ENCODE measurements around the gene CMTR1.

CMTR1 gene

DNA sequence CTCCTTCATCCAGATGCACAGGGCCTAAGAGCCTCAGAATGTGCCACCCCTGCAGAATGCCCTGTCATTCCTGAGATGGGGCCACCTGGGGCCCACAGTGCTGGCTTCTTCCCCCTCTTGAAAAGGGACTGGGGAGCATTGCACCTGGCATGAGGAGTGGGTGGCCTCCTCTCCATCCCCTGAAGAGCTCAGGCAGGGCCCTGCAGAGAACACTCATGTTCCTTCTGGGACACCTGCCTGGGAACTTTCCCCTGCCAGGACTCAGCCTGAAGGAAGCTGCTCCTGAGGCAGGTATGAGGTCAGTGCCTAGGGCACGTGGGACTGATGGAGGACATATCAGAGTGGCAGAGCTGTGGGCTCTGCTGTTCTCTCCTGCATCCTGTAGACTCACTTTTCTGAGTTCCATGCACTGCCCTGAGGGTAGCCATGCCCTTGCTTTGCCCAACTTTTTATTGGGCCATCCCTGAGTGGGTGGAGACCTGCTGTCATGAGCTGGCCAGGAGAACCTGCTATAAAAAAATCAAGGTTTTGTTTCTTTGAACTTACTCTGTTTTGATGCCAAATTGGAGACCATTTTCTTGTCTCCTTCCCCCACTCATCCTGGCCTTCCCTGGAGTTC lies 47.2 kb downstream of the CMTR1 start:
- no peak for DNase-seq

DNA sequence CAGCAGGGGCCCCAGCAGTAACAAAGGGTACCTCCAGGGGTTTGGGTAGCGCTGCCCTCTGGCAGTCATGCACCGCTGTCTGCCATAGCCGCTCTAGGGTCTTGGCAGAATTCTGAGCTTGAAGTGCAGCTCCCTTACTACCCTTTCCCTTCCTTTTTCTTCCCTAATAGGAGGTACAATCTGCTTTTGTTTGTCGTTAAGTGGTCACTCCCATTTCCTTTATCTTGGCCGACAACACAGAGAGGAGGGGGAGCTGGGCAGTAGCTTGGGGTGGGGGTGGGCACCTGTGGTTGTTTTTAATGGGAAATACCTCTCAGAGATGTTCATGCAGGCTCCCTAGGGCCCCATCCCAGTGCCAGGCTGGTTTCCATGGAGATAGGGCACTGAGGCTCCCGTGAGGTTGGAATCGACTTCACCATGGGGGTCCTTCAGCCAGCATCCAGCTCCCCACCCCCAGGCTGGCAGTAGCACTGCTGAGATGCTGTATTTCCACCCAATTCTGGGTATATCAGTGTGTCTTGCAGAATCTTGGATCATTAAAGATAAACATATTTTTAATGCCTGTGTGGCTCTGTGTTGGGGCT lies 48.0 kb downstream of the CMTR1 start:
- DNase-seq: no peak

DNA sequence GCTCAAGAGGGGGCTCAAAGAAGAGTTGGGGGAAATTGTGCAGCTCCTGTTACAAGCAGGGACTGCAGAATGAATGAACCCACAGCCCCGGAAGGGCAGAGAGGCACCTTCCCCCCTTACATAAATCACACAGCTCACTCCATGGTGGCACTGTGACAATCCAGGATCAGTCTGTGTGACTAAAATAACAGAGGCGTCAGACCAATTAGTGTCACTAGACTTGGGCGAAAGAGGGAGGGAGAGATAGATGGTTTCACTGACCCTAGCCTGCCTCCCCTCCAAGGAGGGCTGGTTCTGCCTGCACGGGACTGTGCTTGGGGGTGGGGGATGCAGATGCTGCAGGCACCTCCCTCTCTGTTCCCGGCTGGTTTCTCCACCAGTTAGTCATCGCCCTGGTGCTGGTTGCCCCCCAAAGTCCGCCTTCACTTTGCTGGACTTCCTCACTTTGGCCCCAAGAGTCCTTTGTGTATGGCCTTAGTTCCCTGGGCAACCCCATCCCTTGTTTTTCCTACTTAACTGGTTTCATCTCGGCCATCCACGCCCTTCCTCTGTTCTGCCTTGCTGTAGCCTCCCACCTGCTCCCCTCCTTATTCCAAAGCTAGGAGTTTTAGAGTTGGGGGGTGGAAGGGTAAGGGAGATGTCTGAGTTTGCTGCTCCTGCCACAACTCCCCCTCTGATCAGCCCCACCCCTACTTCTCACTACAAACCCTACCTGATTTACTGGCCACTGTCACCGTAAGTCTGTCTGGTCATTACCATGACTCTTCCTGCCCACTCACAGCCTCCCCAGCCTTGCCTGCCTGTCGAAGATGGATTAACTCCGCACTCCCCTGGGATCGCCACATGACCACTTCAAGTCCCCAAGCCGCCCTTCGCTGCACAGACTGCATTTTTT lies 48.9 kb downstream of the CMTR1 start:
- DNase-seq: no peak

DNA sequence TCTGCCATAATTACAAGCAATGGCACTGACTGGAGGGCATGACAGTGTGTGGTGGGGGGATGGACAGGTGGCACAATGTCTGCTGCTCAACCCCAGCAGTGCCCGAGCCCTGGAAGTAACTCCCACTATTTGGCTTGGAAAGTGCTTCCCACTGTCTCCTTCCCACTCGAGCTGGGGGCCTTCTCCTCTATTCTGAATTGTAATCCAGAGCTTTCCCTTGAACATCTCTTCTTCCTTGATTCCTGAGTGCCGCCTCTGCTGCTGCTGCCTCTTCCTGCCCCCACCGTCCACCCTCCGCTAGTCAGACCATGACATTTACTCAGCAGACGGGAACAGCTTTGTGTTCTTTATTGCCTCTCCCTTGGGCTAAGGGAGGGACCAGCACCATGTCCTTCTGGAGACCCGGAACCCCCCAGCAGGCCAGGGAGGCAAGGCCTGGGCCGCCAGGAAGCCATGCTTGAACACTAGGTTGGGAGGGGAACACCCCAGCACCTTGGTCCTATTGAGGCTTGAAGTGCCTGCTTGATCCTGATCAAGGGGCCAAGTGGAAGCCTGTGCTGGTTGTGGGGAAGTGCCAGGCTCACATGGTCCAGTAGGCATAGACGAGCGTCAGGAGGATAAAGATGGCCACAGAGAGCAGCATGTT lies 49.7 kb downstream of the CMTR1 start:
- DNase-seq: no peak

DNA sequence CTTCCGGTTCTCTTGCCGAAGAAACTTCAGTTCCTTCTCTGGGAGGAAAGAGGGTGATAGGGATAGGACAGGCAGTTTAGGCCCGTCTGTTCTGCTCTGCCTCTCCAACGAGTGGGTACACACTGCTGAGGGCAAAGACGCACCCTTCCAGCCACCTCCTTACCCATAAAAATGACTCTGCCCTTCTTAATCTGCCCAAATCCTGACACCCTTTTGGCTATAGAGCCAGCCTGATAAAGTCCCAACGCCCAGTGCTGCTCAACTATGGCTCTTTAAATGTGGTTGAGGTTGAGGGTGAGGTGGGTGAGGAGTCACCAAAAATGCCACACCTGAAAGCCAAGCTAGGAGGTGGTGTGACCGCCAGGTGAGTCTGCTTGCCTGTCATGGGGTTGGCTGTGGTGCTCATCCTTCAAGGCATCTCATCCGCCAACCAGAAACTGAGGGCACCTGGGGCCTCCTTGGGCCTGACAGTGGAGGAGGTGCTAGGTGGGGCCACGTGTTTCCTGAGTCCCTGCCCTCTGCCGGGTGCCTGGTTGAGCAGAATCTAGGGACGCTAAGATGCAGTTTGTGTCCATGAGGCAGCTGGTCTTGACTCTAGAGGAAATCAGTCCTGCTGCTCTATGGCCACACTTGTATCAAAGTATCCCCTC lies 50.4 kb downstream of the CMTR1 start:
- DNase-seq: no peak

DNA sequence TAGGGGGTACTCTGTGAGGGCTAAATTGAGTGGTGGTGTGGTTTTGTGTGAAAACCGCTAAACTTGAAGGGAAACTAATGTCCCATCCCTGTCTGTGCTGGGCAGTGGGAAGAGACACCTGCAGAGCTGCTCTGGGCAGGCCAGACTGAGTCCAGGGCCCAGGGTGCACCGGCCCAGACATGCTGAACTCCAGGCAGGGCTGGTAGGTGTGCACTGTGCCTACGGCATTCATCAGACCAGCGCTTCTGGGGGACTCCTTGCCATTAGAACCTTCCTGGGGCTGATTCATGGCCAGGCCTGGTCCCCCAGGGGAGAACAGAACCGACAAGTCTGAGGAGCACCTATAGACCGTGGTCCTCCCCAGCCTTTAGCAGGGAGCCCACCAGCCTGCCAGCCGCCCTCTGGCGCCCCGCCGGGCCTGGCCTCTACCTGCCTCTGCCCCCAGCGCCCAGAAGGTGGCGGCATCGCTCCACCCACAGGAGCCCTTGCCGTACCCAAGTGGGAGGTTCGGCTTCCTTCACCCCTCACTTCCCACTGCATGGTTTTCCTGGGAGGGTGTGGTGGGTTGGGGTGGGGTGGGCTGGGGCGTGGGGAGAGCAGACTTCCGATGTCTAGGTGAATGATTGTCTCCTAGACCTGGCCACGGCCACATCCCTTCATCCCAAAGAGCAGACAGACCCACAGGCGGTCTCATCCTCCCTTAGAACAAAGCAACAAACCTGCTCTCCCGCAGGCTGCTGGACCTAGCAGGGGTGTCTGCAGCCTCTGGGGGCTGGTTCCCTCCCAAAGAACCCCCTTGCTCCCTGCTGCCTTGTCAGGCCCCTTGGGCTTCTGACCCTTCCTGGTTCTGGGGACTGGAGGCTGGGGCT lies 51.1 kb downstream of the CMTR1 start:
- peak; percentile 18 for DNase-seq

DNA sequence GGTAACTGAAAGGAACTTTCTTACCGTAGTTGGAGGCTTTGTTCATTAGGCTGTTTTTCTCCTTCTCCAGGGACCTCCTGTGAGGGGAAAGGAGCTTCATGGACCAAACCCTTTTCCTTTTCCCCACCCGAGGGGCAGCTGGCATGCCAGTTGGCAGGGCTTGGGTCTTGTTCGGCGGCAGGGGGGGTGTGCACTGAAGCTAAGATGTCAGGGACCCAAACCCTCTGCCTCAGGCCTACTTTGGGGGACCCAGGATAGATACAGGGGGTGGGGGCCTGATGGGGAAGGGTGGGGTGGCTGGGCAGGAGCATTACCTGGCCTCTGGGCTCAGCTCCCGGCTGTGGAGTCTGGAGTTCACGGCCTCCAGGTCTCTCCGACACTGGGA lies 51.8 kb downstream of the CMTR1 start:
- no peak for DNase-seq

DNA sequence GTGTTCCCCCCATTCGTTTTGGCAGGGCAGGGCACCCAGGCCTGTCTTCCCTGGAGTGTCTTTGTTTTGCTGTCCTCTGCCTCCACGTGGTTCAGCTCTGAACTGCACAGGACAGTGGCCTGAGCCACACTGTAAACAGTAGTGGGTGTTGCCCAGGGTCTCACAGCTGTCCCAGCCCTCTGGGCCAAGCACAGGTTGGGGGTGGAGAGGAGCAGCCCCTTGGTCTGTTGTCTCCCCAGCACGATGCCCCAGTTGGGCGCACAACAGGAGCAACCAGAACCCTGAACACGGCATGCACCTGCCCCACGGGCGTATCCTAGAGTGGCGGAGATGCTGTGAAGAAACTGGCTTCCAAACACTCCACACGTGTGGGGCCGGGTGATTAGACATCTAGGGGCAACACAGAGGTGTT lies 52.3 kb downstream of the CMTR1 start:
- DNase-seq: no peak

DNA sequence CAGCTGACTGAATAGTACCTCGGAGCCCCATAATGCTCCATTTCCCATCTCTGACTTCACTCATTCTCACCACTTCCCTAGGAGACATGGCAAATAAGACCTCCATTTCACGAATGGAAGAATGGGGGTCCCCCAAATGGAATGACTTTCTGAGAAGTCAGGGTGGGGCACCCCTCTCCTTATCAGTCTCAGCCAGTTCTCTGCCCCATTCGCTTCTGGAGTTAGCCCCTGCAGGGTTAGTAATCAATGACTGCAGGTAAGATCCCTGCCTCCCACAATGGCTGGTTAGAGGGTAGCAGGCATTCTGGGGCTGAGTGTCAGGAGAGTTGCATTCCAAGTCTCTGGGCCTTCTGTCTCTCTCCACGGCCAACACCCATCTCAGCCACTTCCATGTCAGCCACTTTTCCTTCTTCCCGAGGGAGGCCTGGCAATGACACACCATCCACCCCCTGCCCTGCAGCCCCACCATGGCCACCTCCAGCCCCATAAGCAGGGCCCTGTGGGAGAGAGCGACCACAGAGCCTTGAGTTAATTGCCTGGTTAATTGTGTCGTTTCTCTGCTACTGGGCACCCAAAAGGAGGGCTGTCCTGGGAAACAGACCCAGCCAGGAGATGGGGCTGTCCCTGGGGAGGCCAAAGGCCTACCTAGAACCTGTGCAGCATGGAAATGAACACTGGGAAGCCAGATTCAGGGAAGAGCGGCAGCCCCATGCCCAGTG lies 53.3 kb downstream of the CMTR1 start:
- no peak for DNase-seq

DNA sequence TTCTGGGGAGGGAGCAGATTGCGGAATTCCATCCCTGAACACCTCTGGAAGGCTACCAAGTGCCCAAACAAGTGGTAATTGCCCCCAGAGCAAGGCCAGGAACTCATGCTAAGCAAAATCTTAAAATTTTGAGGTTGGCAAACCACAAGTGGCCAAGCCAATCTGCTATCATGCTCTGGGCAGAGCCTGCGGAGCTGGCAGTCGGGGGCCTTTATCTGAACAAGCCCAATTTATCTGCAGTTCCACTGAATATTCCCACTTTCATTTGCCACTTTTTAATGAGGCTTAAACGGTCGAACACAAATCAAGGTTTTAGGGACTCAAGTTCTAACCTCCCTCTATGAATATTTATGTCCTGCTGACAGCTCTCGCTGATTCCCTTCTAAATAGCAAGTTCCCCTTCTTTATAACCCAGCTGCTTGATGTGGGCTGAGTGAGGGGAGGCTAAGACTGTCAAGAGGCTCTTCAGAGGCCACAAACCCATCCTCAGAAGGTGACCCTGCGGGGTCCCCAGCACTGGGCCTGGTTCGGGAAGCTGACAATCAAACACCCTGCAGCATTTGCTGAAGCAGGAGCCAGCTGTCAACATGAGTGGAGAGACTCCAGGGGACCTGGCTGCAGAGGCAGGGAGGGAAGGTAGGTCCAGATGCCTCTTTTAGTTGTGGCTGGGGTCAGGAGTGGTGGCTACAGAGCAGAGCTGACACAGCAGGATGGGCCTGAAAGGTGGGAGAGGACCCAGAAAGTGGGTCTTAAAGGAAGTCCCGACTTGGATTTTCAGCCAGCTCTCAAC lies 54.8 kb downstream of the CMTR1 start:
- no peak for DNase-seq

DNA sequence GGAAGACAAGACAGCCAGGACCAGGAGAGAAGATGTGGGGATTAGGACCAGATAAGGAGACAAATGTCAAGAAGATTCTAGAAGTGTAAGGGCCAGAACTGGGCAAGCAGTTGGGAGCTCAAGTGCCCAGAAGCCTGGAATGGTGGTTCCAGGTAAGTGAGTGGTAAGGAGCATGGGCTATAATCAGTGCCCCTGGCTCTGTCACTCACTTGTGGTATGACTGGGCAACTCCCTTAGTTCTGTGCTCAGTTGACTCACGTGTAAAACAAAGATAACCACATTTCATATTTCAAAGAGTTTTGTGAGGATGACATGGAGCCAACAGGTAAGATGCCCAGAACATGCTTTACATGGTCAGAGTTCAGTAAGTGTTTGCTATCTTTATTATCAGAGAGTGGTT lies 55.5 kb downstream of the CMTR1 start:
- DNase-seq: no peak

DNA sequence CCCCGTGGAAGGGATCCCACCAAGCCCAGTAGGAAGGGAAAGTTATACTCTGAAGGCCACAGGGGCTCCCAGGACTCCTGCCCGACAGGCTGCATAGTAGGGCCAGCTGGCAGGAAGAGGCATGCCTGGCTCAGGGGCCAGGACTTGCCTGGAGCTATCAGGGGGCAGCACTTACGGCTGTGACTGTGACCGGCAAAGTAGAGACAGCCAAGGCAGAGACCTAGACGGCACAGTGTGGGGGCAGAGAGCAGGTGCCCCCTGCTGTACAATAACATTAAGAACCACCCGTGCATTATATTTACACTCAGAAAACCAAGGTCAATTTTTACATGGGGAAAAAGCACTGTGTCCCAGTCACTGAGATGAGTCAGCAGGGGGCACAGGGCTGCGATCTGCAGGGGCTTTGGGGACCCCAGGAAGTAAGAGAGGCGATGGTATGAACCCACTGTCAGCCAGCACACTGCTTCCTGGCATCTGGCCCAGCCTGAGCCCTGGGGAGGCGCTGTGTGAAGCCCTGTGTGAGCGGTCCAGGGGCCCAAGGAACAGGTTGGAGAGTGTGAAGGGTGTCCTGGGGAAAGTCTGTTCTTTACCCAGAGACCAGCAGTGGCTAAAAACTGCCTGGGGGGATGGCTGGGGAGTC lies 56.8 kb downstream of the CMTR1 start:
- no peak for DNase-seq

DNA sequence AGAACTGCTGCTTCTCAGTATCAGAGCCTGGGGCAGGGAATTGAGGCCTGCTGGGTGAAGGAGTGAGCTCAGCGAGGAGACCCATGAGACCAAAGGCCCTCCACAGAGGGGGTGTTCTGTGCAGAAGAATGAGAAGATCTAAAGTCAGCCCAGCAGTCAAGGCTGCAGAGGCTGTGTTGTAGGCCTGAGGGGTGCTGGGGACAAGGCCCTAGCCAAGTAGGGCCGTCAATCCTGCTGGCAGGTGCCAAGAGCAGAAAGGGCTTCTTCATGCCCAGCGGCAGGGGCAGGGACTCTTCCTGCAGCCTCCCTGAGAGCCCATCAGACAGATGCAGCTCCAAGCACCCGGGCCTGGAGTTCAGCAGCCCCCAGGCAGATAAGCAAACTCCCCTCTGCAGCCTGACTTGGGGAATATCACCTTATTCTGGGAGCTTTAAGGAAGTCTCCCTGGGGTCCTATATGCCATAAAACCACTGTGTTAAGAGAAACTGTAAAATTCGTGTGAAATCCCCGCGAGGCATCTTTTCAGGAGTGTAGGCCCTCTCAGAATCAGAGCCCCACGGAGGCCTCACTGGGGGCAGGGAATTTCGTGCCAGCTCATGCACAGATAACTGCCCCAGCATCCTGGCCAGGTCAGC lies 57.6 kb downstream of the CMTR1 start:
- DNase-seq: no peak

DNA sequence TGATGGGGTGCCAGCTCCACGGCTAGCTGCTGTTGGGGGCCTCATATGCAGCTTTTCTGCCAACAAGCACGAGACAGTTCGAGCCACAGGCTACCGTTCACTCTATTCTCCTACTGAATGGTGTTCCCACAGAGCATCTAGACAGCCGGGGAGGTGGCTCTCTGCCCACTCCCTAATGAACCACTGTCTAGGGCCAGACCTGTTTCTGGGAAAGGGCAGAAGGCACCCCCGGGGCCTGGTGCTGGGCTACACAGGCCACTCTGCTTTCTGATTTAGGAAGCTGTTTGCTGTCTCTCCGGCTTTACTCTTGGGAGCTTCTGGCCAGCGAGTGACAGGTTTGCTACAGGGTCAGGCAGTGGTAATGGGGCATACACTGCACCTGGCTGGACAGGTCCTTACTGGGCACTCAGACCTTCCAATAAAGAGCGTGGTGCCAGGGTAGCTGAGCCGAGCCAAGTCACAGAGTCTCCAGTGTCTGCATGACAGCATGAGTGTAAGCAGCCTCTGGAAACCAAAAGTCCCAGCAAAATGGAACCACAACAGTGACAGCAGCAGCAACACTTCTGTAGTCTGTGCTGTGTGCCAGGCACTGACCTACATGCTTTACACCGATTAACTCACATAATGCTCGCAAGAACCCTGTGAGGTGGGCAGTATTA lies 58.3 kb downstream of the CMTR1 start:
- DNase-seq: no peak

DNA sequence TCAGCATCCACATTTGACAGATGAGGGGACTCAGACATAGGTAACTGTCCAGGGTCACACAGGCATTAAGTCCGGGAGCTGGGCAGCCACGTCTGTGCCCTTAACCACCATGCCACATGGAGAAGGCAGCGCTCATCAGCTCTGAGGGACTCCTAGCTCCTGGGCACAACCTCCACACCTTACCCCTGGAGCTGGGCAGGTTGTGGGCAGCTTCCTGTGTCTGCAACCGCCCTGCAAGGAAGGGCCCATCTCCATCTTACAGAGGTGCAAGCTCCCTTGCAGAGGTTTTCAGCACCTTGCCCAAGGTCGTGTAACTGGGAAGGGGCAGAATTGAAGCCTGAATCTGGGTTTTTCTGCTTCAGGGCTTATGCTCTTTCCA lies 58.8 kb downstream of the CMTR1 start:
- no peak for DNase-seq

DNA sequence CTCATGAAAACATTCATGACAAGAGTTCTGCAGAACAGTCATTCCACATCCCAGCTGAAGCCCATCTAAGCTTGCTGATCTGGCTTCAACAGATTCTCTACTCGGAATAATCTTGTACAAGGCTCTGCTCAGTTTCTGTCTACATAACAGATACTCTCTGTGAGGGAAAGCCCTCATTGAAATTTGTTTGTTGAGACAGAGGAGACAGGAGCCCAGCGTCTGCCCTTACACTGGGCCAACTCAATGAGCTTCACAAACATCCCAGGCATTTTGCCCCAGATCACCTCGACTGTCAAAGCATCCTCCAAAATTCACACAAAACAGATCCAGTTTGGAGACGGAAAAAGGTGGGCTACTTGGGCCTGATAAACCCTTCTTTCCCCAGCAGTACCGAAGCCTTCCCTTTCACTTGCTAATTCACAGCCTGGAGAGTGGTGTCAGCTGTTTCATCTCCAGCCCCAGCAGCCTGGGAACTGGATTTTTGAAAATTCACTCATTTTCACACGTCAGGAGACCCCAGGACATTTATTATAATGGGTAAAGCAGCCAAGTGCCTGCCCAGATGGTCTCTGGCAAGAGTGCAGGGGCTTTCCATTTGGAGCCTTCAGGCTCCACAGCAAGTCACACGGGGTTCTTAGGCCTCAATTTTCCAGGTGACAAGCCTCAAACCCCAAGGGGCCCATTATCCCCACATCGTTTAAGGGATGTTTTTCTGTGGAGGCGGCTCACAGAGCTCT lies 59.4 kb downstream of the CMTR1 start:
- no peak for DNase-seq

DNA sequence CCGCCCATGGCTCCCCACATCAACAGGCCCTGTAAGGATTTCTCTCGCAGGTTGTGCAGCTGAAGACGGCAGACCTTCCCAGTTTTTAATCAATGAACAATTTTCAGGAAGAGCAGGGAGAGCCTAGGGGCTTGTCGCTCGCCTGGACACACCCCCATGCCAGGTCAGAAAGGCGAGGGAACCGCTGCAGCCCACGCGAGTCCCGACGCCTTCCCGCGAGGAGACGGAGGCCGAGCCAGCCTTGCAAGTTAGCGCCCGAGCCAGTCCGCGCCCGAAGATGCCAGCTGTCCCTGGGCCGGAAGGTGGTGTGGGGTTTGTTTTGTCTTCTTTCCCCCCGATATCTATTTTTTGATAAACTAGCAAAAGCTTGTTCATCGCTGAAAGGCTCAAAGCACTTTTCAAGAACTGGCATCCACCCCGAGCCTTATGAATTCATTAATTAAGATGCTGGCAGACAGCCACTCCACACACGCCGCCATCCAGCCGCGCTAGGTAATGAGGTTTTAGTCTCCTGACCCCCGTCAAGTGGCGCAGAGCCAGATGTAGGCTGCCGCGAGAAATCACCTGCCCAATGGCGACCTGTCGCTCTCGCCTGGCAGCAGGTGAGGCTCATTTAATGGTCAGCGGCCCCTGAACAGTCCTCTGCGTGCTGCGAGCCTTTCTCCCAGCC lies 60.1 kb downstream of the CMTR1 start:
- DNase-seq: no peak

DNA sequence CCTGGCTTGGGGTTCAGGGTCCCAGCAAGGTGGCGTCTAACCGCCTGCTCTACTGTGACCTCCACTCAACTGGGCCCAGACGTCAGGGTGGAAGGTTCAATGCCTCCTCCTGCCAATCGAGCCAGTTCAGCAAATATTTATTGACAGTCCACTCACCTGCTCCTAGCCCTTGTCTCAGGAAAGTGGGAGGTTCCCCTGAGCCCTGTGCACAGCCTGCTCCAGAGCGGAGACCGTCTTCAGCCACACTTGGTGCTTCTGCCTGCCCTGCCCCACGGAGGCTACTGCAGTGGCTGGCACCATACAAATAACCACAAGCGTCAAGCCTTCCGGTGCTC lies 60.6 kb downstream of the CMTR1 start:
- DNase-seq: no peak

All from NCI-H226 (cell line).